A673 (cell line): ENCODE measurements around the gene BSDC1.

ENCODE experiments used
- EZH2 ChIP-seq: fragments of 200-600 bp; sonication (generic); IDR thresholded peaks from 2 replicates; pipeline ENCODE4 v1.6.1; 2017; ENCODE audit warnings: borderline replicate concordance, low read depth, mild to moderate bottlenecking, mixed read lengths, antibody characterized with exemption, low read length; ENCODE audit not compliant: poor library complexity, severe bottlenecking
- TF ChIP-seq, protein P1 (sequence below): fragments of 300-800, 200-600 bp; sonication (generic); conservative IDR thresholded peaks from 2 replicates; pipeline ENCODE4 v1.5.1; 2017; ENCODE audit warnings: low read depth, mild to moderate bottlenecking, antibody characterized with exemption, low read length, moderate library complexity, mixed read lengths

- TF ChIP-seq, protein P1, sequence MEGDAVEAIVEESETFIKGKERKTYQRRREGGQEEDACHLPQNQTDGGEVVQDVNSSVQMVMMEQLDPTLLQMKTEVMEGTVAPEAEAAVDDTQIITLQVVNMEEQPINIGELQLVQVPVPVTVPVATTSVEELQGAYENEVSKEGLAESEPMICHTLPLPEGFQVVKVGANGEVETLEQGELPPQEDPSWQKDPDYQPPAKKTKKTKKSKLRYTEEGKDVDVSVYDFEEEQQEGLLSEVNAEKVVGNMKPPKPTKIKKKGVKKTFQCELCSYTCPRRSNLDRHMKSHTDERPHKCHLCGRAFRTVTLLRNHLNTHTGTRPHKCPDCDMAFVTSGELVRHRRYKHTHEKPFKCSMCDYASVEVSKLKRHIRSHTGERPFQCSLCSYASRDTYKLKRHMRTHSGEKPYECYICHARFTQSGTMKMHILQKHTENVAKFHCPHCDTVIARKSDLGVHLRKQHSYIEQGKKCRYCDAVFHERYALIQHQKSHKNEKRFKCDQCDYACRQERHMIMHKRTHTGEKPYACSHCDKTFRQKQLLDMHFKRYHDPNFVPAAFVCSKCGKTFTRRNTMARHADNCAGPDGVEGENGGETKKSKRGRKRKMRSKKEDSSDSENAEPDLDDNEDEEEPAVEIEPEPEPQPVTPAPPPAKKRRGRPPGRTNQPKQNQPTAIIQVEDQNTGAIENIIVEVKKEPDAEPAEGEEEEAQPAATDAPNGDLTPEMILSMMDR: no peak
- TF ChIP-seq EZH2: no peak
Observed at GRCh38 chr1:32346532-32347157, 47.6 kb downstream of the BSDC1 start.
